Activated naive CD8-positive, alpha-beta T cell (primary cell): Measurements from ENCODE around the gene OLFM4.
"Not testable (repeated sequence)": the region's sequence is repeated elsewhere in the genome, so short reads cannot be mapped to it uniquely, and the experiment has no call there.

Source experiments
- H3K27ac Mint-ChIP-seq: one replicate; pipeline ENCODE4 v1.8.0; 2021; ENCODE audit warnings: mixed read lengths
- H3K27me3 Mint-ChIP-seq: one replicate; pipeline ENCODE4 v1.8.0; 2021; ENCODE audit warnings: mixed read lengths
- H3K36me3 Mint-ChIP-seq: one replicate; pipeline ENCODE4 v1.8.0; 2021; ENCODE audit warnings: mixed read lengths
- H3K4me1 Mint-ChIP-seq: one replicate; pipeline ENCODE4 v1.8.0; 2021; ENCODE audit warnings: low read depth, mixed read lengths
- H3K4me3 Mint-ChIP-seq: one replicate; pipeline ENCODE4 v1.8.0; 2021; ENCODE audit warnings: mild to moderate bottlenecking, mixed read lengths
- H3K9me3 Mint-ChIP-seq: one replicate; pipeline ENCODE4 v1.8.0; 2021; ENCODE audit warnings: low read depth, mixed read lengths

OLFM4 gene

DNA sequence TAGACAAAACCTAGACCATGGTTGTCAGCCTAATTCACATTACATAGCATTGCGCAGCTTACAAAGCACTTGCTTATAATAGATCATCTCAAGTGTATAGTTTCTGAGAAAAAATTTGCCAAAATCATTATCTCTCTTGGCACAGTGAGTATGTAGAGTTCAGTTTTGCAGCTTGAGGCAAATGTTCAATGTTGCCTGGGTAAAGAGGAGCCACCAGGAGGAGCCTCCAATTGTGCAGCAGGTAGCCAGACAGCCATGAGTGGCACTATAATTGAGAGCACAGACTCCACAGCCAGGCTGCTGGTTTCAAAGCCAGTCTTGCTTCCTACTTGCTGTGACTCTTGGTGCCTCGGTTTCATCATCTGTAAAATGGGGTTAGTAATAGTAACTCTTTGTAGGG, 24.0 kb upstream of the OLFM4 start:
- H3K9me3 Mint-ChIP-seq, result no peaks in the 10 kb centered on the region
- no peak overlapping the region for H3K4me3 Mint-ChIP-seq
- H3K27me3 Mint-ChIP-seq, result peaks cover 12% of the 10 kb centered on the region
- no peak overlapping the region for H3K27ac Mint-ChIP-seq
- H3K4me1 Mint-ChIP-seq, result no peaks in the 10 kb centered on the region
- H3K36me3 Mint-ChIP-seq, result no peaks in the 10 kb centered on the region

GRCh38 chr13:53005626-53006025, 23.0 kb upstream of the OLFM4 start:
- H3K9me3 Mint-ChIP-seq, result no peaks in the 10 kb centered on the region
- peaks cover 15% of the 10 kb centered on the region for H3K27me3 Mint-ChIP-seq
- H3K4me1 Mint-ChIP-seq, result no peaks in the 10 kb centered on the region
- no peaks in the 10 kb centered on the region for H3K36me3 Mint-ChIP-seq
- no peak overlapping the region for H3K27ac Mint-ChIP-seq
- no peak overlapping the region for H3K4me3 Mint-ChIP-seq

- H3K27me3 Mint-ChIP-seq, result peaks cover 18% of the 10 kb centered on the region
- H3K9me3 Mint-ChIP-seq, result no peaks in the 10 kb centered on the region
- no peaks in the 10 kb centered on the region for H3K36me3 Mint-ChIP-seq
- no peak overlapping the region for H3K27ac Mint-ChIP-seq
- no peak overlapping the region for H3K4me3 Mint-ChIP-seq
- H3K4me1 Mint-ChIP-seq, result no peaks in the 10 kb centered on the region
Observed at GRCh38 chr13:53007872-53008271, 20.7 kb upstream of the OLFM4 start.

DNA sequence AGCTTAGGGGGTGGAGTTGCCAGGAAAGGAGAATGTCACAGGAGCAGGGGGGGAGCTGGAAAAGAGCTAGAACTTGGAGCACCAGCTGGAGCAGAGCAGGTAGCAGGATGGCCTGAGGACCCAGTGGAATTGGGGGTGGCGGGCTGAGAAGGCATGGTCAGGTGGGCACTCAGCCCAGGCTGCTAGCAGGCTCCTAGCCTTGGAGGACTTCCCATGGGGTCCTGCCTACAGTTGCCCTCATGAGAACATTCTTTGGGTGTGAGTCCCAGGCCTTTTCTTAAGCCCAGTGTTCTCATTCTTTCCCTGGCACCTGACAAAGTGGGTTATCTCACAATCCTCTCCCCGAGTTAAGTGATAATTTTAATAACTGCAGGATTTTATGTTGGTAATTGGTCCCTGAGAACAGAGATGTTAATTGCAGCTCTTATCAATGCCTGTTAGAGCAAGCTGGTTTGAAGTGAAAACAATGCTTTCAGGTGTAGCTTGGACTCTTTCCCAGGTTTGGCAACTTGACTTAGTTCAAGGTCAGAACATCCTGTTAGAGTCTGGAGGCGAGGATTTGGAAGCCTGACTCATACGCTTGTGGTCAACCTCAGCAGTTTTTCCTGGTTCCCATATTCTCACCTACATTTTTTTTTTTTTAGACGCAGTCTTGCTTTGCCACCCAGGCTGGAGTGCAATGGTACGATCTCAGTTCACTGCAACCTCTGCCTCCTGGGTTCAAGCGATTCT, 18.1 kb upstream of the OLFM4 start:
- Mint-ChIP-seq H3K4me1 (no peaks in the 10 kb centered on the region), H3K27me3 (peaks cover 14% of the 10 kb centered on the region), H3K27ac (no peak overlapping the region), H3K4me3 (no peak overlapping the region), H3K9me3 (no peaks in the 10 kb centered on the region), H3K36me3 (no peaks in the 10 kb centered on the region)

DNA sequence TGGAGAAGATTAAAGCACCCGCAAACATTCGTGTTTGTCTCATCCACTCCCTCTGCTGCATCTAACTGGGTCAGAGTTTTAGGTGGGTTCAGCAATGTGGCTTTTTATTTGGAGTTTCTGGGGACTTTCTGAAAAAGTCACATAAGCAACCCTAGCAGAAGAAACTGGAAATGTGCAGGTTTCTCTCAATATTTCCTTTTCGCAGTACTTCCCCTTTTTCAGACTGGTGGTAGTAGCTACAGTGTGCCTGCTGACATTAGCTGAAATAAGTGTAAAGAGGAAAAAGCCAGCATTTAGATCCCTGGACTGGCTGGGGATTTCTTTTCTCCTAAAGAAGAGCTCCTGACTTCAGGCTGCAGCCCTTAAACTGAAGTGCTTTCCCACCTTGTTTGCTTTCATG, 15.9 kb upstream of the OLFM4 start:
- H3K27ac Mint-ChIP-seq, result no peak overlapping the region
- H3K4me3 Mint-ChIP-seq, result no peak overlapping the region
- H3K27me3 Mint-ChIP-seq, result peaks cover 13% of the 10 kb centered on the region
- no peaks in the 10 kb centered on the region for H3K4me1 Mint-ChIP-seq
- no peaks in the 10 kb centered on the region for H3K9me3 Mint-ChIP-seq
- no peaks in the 10 kb centered on the region for H3K36me3 Mint-ChIP-seq

DNA sequence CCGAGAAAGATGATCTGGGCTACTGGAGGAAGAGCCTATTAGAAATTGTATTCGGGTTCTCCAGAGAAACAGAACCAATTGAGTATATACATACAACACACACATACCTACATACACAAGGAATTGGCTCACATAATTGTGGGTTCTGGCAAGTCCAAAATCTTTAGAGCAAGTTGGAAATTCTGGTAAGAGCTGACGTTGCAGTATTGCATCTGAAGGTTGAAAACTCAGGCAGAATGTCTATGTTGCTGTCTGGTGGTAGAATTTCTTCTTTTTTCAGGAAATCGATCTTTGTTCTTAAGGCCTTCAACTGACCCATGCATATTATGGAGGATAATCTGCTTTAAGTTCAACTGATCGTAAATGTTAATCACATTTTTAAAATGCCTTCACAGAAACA, 15.5 kb upstream of the OLFM4 start:
- Mint-ChIP-seq H3K36me3 (no peaks in the 10 kb centered on the region), H3K27me3 (peaks cover 11% of the 10 kb centered on the region), H3K4me1 (no peaks in the 10 kb centered on the region), H3K27ac (no peak overlapping the region), H3K9me3 (no peaks in the 10 kb centered on the region), H3K4me3 (no peak overlapping the region)

GRCh38 chr13:53014018-53014417, 14.6 kb upstream of the OLFM4 start:
- H3K27me3 Mint-ChIP-seq, result peaks cover 11% of the 10 kb centered on the region
- not testable (repeated sequence) for H3K36me3 Mint-ChIP-seq

GRCh38 chr13:53014495-53015443, 13.8 kb upstream of the OLFM4 start:
- no peaks in the 10 kb centered on the region for H3K36me3 Mint-ChIP-seq
- H3K27ac Mint-ChIP-seq, result no peak overlapping the region
- H3K27me3 Mint-ChIP-seq, result peaks cover 11% of the 10 kb centered on the region
- no peaks in the 10 kb centered on the region for H3K4me1 Mint-ChIP-seq
- no peaks in the 10 kb centered on the region for H3K9me3 Mint-ChIP-seq
- no peak overlapping the region for H3K4me3 Mint-ChIP-seq

More at GRCh38 chr13:53014018-53014417, 14.6 kb upstream of the OLFM4 start:
- H3K4me1 Mint-ChIP-seq, H3K27ac Mint-ChIP-seq, H3K4me3 Mint-ChIP-seq, H3K9me3 Mint-ChIP-seq: not testable (repeated sequence)

- H3K27me3 Mint-ChIP-seq, result peaks cover 8% of the 10 kb centered on the region
- no peak overlapping the region for H3K27ac Mint-ChIP-seq
- H3K9me3 Mint-ChIP-seq, result no peaks in the 10 kb centered on the region
- no peak overlapping the region for H3K4me3 Mint-ChIP-seq
- H3K36me3 Mint-ChIP-seq, result no peaks in the 10 kb centered on the region
- H3K4me1 Mint-ChIP-seq, result no peaks in the 10 kb centered on the region
Observed at GRCh38 chr13:53015971-53016370, 12.6 kb upstream of the OLFM4 start.

GRCh38 chr13:53017433-53017970, 11.1 kb upstream of the OLFM4 start:
- no peaks in the 10 kb centered on the region for H3K4me1 Mint-ChIP-seq
- no peak overlapping the region for H3K27ac Mint-ChIP-seq
- peaks cover 5% of the 10 kb centered on the region for H3K27me3 Mint-ChIP-seq
- no peaks in the 10 kb centered on the region for H3K9me3 Mint-ChIP-seq
- H3K36me3 Mint-ChIP-seq, result no peaks in the 10 kb centered on the region
- no peak overlapping the region for H3K4me3 Mint-ChIP-seq

- Mint-ChIP-seq H3K27me3 (peaks cover 5% of the 10 kb centered on the region), H3K9me3 (no peaks in the 10 kb centered on the region), H3K4me3 (no peak overlapping the region), H3K27ac (no peak overlapping the region), H3K36me3 (no peaks in the 10 kb centered on the region), H3K4me1 (no peaks in the 10 kb centered on the region)
Observed at GRCh38 chr13:53018690-53019647, 9.6 kb upstream of the OLFM4 start.

GRCh38 chr13:53020764-53021335, 7.8 kb upstream of the OLFM4 start:
- Mint-ChIP-seq H3K27me3 (peaks cover 3% of the 10 kb centered on the region), H3K9me3 (no peaks in the 10 kb centered on the region), H3K4me1 (no peaks in the 10 kb centered on the region), H3K36me3 (no peaks in the 10 kb centered on the region), H3K27ac (no peak overlapping the region), H3K4me3 (no peak overlapping the region)

DNA sequence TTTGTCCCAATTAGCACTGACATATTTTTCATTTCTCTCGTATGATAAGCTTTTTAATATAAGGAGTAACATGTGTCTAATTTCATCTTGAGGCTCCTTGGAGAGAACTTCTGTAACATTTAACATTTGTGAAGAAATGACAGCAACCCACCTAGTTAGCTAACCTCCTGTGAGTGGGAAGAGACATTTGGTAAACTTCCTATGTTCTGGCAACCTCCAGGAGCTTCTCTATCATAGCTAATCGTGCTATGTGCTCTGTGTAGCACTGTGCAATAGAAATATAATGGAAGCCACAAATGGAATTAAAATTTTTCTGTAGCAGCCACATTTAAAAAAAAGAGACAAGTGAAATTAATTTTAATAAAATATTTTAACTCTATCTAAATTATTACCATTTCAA, 5.4 kb upstream of the OLFM4 start:
- no peaks in the 10 kb centered on the region for H3K4me1 Mint-ChIP-seq
- H3K4me3 Mint-ChIP-seq, result no peak overlapping the region
- H3K36me3 Mint-ChIP-seq, result no peaks in the 10 kb centered on the region

GRCh38 chr13:53028063-53028462, 550 bp upstream of the OLFM4 start:
- H3K9me3 Mint-ChIP-seq, result no peaks in the 10 kb centered on the region
- peaks cover 3% of the 10 kb centered on the region for H3K27me3 Mint-ChIP-seq
- H3K36me3 Mint-ChIP-seq, result no peaks in the 10 kb centered on the region
- no peaks in the 10 kb centered on the region for H3K4me1 Mint-ChIP-seq
- no peak overlapping the region for H3K4me3 Mint-ChIP-seq
- H3K27ac Mint-ChIP-seq, result no peak overlapping the region

More for the DNA sequence above, 5.4 kb upstream of the OLFM4 start:
- peaks cover 3% of the 10 kb centered on the region for H3K27me3 Mint-ChIP-seq
- H3K9me3 Mint-ChIP-seq, result no peaks in the 10 kb centered on the region
- no peak overlapping the region for H3K27ac Mint-ChIP-seq
